Amniotic epithelial cell (primary cell): ENCODE measurements around the gene RNPEPL1.
"Not testable (repeated sequence)": the region's sequence is repeated elsewhere in the genome, so short reads cannot be mapped to it uniquely, and the experiment has no call there.

Experiments
- DNase-seq: peaks from one replicate; pipeline ENCODE4 v3.0.0-alpha.2; 2010; ENCODE audit warnings: low read depth

RNPEPL1 gene

GRCh38 chr2:240539101-240539500, 29.2 kb upstream of the RNPEPL1 start:
- not testable (repeated sequence) for DNase-seq

- DNase-seq: no peak
Observed at GRCh38 chr2:240539906-240540305, 28.4 kb upstream of the RNPEPL1 start.

GRCh38 chr2:240551288-240551687, 17.0 kb upstream of the RNPEPL1 start:
- no peak for DNase-seq

GRCh38 chr2:240551811-240552210, 16.5 kb upstream of the RNPEPL1 start:
- no peak for DNase-seq

GRCh38 chr2:240553956-240554480, 14.3 kb upstream of the RNPEPL1 start:
- DNase-seq: no peak

- no peak for DNase-seq
Observed at GRCh38 chr2:240554767-240555493, 13.4 kb upstream of the RNPEPL1 start.

- DNase-seq: no peak
Observed at GRCh38 chr2:240555541-240556250, 12.6 kb upstream of the RNPEPL1 start.

GRCh38 chr2:240556553-240557100, 11.7 kb upstream of the RNPEPL1 start:
- peak; percentile 22 for DNase-seq

- no peak for DNase-seq
Observed at GRCh38 chr2:240557101-240557751, 11.1 kb upstream of the RNPEPL1 start.

GRCh38 chr2:240557808-240558207, 10.5 kb upstream of the RNPEPL1 start, which contains the start of gene ANKMY1:
ANKMY1 (minus strand) TSS chr2:240557988; CDS start chr2:240557335, 653 bp downstream.
- peak; percentile 61 for DNase-seq

- no peak for DNase-seq
Observed at GRCh38 chr2:240558236-240558761, 10.0 kb upstream of the RNPEPL1 start.

- no peak for DNase-seq
Observed at GRCh38 chr2:240559286-240559685, 9.0 kb upstream of the RNPEPL1 start.

- DNase-seq: peak; percentile 77
Observed at GRCh38 chr2:240560084-240560479, 8.2 kb upstream of the RNPEPL1 start, which contains the start of gene DUSP28. DUSP28 (plus strand) TSS chr2:240560357; CDS start chr2:240560685, 328 bp downstream.

GRCh38 chr2:240560480-240561324, 7.6 kb upstream of the RNPEPL1 start:
- DNase-seq: peak; percentile 95

- peak; percentile 89 for DNase-seq
Observed at GRCh38 chr2:240561325-240561971, 6.8 kb upstream of the RNPEPL1 start.

- not testable (repeated sequence) for DNase-seq
Observed at GRCh38 chr2:240563231-240563630, 5.1 kb upstream of the RNPEPL1 start.

- DNase-seq: peak; percentile 29
Observed at GRCh38 chr2:240563951-240564560, 4.2 kb upstream of the RNPEPL1 start.

GRCh38 chr2:240564561-240565332, 3.5 kb upstream of the RNPEPL1 start:
- DNase-seq: peak; percentile 87
